NCI-H2107 (cell line): ENCODE measurements around the gene USP24.
"Not testable (repeated sequence)": the region's sequence is repeated elsewhere in the genome, so short reads cannot be mapped to it uniquely, and the experiment has no call there.

Experiments
- DNase-seq: peaks from one replicate; lab custom pipeline; 2025; lab: John Stamatoyannopoulos, UW

Gene USP24

DNA sequence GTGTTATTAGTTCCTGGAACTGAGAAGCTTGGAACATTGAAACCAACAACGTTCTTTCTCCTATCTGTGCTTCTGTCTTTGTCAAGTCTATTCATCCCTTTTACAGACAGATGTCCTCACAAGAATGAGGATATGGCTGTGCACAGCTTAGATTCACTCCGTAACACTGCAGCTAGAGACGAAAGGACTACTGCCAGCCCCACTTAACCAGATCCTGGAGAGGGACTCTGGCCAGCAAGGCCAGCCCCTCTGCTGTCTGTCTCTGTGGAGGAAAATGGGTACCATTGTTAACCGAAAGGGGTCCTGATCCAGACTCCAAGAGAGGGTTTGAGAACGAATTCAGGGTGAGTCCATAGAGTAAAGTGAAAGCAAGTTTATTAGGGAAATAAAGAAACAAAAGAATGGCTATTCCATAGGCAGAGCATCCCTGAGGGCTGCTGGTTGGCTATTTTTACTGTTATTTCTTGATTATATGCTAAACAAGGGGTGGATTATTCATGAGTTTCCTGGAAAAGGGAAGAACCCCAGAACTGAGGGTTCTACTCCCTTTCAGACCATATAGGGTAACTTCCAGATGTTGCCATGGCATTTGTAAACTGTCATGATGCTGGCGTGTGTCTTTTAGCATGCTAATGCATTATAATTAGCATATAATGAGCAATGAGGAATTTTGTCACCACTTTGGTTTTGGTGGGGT, 17.4 kb upstream of the USP24 start:
- no peak for DNase-seq

DNA sequence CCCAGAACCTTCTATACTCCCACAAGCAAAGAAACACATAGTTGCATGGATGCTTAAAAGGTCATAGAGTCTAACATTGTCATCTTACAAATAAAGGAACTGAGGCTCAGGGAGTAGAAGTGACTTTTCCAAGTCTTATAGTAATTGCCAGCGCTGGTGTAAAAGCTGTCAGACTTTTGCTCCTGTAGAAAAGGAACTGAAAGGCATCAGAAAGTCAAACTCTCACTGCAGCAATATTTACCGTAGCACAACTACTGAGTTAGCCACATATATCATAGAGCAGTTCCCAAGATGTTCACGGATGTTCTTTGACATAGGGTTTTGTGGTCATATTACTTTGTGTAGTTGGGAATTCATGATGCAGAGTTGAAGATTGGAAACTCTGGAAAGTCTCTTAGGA, 16.6 kb upstream of the USP24 start:
- DNase-seq: no peak

GRCh38 chr1:55230659-55231058, 15.5 kb upstream of the USP24 start:
- no peak for DNase-seq

GRCh38 chr1:55229726-55230125, 14.6 kb upstream of the USP24 start:
- DNase-seq: not testable (repeated sequence)

GRCh38 chr1:55225228-55225627, 10.1 kb upstream of the USP24 start:
- no peak for DNase-seq

- DNase-seq: no peak
Observed at GRCh38 chr1:55224729-55225128, 9.6 kb upstream of the USP24 start.

DNA sequence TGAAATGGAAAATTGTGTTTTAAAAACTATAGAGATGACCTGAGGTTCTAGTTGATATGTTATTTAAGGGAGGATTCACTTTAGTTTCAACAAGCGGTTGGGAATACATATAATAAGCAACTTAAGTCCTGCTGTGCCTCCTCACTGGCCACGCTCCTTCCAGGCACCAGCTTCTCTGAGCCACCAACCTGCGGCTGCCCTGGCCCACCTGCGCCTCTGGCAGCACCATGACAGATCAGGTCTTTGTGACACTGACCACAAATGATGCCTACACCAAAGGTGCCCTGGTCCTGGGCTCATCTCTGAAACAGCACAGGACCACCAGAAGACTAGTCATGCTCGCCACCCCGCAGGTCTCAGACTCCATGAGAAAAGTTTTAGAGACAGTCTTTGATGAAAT, 7.0 kb upstream of the USP24 start:
- DNase-seq: no peak

DNA sequence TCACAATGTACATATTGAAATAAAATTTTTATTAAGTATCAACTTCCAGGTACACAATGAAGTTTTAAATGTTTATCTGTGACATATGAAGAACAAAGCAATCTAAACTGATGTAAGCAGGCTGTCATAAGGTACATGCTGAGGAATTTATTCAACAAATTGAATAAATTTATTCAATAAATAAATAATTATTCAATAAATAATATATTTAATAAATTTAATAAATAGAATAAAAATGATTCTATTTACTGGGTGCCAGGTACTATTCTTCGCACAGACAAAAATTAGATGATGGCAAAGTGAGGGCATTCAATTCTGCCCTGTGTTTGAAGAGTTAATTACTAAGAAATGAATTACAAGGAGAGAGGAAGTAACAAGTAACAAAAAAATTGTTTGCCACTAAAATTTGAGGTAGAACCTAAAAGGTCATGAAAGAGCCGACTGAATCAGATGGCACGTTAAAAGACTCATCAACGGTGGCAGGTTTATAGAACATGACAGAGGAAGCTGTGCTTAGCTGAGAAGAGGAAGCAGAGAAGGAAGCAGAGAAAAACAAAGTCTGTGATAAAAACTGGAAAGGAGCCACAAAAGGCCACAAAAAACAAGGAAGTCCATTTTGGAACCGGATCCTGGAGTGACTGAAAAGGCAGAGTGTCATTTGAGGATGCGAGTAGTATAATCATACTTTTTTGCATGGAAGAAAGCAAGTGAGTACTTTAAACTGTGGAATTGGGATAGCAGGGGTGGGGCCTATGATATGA, 2.2 kb upstream of the USP24 start:
- no peak for DNase-seq

- DNase-seq: no peak
Observed at GRCh38 chr1:55216096-55216495, 932 bp upstream of the USP24 start.

DNA sequence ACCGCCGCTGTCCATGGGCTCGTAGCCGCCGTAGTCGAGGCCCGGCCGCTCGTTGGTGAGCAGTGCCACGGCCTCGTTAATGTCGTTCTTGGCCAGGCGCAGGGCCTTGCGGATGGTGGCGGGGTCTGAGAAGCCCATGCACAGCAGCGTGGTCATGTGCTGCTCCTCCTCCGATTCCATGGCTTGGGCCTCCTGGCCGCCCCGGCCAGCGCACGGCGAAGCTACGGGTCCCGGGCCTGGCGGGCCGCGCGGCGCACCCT, 300 bp downstream of the USP24 start:
- DNase-seq: no peak

- DNase-seq: no peak
Observed at GRCh38 chr1:55214212-55214933, 791 bp downstream of the USP24 start.

GRCh38 chr1:55213885-55214211, 1.3 kb downstream of the USP24 start:
- DNase-seq: no peak

GRCh38 chr1:55213151-55213884, 1.8 kb downstream of the USP24 start:
- no peak for DNase-seq

DNA sequence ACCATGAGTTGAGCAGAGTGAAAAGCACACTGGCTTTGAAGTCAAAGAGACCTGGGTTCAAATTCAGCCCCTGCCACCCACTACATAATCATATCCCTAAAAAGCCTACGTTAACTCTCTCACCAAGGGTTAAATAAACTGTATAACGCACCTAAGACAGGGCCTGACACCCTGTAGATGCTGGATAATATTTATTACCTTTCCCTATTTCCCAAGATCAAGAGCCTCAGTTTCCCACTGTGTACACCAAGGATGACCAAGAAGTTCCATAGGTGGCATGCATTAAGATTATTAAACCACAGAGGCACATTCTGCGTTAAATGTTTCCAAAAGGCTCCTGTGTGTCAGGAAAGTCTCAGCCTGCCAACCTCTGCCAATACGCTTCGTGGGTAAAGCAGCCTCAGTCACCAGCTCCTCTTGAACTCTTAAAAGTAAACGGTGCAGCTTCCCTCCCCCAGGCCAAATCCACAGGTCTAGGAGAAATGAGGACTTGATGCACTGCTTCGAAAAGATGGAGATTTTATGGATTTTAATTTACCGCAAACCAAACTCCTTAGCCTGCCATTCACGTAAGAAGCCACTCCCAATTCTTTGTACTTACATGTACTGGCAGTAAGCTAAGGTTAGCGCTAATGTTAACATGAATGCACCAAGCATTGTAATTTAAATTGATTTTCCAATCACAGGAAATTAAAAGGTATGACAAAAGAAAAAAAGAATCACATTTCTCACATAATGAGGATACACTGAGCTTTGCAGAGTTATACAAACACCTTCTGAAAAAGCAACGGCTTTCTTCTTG, 2.6 kb downstream of the USP24 start:
- no peak for DNase-seq

- no peak for DNase-seq
Observed at GRCh38 chr1:55211863-55212262, 3.3 kb downstream of the USP24 start.

- DNase-seq: no peak
Observed at GRCh38 chr1:55210990-55211801, 4.0 kb downstream of the USP24 start.

- DNase-seq: no peak
Observed at GRCh38 chr1:55209247-55209646, 5.9 kb downstream of the USP24 start.

DNA sequence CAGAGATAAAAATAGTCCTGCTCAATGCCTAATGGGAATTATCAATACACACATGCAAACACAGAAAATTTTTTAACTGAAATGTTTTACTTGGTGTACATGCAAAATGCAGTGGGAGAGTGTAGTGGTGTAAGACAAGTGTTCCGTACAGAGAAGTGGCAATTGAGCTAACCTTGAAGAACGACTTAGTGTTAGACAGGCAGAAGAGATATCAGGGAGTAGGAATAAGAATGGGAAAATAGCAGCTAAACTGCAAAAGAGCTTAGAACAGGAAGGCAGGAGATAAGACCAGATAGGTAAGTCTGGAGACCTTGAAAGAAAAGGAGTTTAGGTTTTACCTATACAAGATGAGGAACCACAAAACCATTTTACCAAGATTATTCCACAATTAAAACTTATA, 9.0 kb downstream of the USP24 start:
- DNase-seq: no peak

GRCh38 chr1:55204997-55205396, 10.2 kb downstream of the USP24 start:
- no peak for DNase-seq

GRCh38 chr1:55203064-55203463, 12.1 kb downstream of the USP24 start:
- no peak for DNase-seq

GRCh38 chr1:55200667-55201066, 14.5 kb downstream of the USP24 start:
- DNase-seq: no peak
